Prostate gland (tissue), 2 donors: ENCODE results near the gene POU3F1. TPM values are rescaled to one million over a fixed set of nuclear protein-coding genes. Genes with fewer than 3 reads are reported as not detected.

Source experiments
- DNase-seq: peaks from one replicate; pipeline ENCODE4 v3.0.0-alpha.2; 2019; ENCODE audit warnings: low spot score
- H3K27ac ChIP-seq, 2 donors: fragments of 200-600 bp; sonication (generic); 2 replicates each; pipeline ENCODE4 v1.5.1; 2017 to 2019
- H3K27me3 ChIP-seq: fragments of 200-600 bp; sonication (generic); replicated peaks from 2 replicates; pipeline ENCODE4 v1.5.1; 2019; ENCODE audit not compliant: insufficient read depth
- H3K36me3 ChIP-seq, 2 donors: fragments of 200-600 bp; sonication (generic); 1 replicate in 1 of 2; 2 replicates in 1 of 2; pipeline versions ENCODE4 v1.5.1 to v1.8.1; 2017 to 2019
- H3K4me1 ChIP-seq: fragments of 200-600 bp; sonication (generic); replicated peaks from 2 replicates; pipeline ENCODE4 v1.5.1; 2019
- H3K4me3 ChIP-seq, 2 donors: fragments of 200-600 bp; sonication (generic); 2 replicates each; pipeline ENCODE4 v1.5.1; 2017 to 2019
- H3K9me3 ChIP-seq: fragments of 200-600 bp; sonication (generic); 2 replicates; pipeline ENCODE4 v1.5.1; 2017
- POLR2A ChIP-seq: fragments of 450-650 bp; IDR thresholded peaks from one replicate; pipeline ENCODE4 v1.6.1; 2016; ENCODE audit warnings: antibody characterized with exemption, mild to moderate bottlenecking
- POLR2AphosphoS5 ChIP-seq: sonication (generic); formaldehyde crosslinking; IDR thresholded peaks from one replicate; pipeline ENCODE4 v1.6.1; 2017; ENCODE audit warnings: antibody characterized with exemption
- WGBS: methylation state at CpG from one replicate; pipeline ENCODE4 v1.1.5; 2018; 5-methylcytosine and 5-hydroxymethylcytosine counted together
- intact Hi-C: fragments of 100-400 bp; cut with DNase I; formaldehyde crosslinking; loops from one replicate; pipeline ENCODE4 v1.14.2; 2022
- total RNA-seq, 2 donors: library from RNA; depleted of rRNA; stranded (reverse); fragments of >200 nt; gene quantifications; one replicate each; pipeline ENCODE4 v1.1.0, GENCODE V29; 2016
- TF ChIP-seq, protein P1 (sequence below), 4 experiments: fragments of 200-600 bp in 2 of 4; fragments of 450-650 bp in 2 of 4; sonication (generic) in 2 of 4; IDR thresholded peaks; 1 replicate in 3 of 4; 2 replicates in 1 of 4; pipeline ENCODE4 v1.5.1; 2016 to 2019; ENCODE audit warnings: antibody characterized with exemption in 4 of 4, mild to moderate bottlenecking in 2 of 4, moderate library complexity in 2 of 4

The POU3F1 gene
- total RNA-seq, 2 donors from 2014 or later, result 0.09 to 3.4 TPM

DNA sequence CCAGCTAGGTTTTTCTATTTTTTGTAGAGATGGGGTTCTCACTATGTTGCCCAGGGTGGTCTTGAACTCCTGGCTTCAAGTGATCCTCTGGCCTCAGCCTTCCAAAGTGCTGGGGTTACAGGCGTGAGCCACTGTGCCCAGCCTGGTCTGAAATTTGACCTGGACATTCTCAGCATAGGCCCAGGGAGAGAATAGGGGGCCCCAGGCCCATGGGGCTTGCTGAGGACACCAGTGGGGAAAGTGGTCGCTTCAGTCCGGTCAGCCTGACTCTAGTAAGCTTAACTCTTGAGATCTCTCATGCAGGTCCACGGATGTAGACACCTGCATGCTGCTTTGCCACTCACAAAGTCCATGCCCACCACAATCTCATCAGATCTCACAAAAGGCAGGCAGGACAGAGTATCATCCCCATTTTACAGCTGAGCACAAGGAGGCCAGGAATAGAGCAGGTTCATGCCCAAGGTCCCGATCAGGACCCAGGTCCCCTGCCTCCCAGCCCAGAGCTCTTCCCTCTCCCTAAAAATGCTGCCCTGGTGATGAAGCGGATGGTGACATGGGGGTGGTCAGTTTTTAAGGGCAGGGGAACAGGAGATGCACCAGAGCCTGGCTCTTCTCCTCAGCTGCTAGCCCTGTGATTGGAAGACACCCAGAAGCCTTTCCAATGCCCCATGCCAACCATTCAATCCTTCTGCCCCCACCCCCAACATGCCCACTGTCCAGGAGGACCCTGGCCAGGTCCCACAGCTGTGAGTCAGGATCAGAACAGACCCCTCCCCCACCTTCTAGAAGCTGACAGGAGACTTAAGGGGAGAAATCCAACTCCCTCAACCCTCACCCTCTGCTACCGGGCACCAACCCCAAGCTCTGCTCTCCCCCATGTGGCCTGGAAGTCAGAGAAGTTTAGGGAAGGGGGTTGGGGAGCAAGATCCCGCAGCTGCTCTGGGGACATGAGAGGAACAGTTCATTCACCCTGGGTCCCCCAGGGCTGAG lies 43.0 kb downstream of the POU3F1 start:
- no peaks in the 10 kb centered on the region for H3K4me1 ChIP-seq
- TF ChIP-seq POLR2AphosphoS5, result no peak
- no peak for TF ChIP-seq POLR2A
- TF ChIP-seq, protein P1, sequence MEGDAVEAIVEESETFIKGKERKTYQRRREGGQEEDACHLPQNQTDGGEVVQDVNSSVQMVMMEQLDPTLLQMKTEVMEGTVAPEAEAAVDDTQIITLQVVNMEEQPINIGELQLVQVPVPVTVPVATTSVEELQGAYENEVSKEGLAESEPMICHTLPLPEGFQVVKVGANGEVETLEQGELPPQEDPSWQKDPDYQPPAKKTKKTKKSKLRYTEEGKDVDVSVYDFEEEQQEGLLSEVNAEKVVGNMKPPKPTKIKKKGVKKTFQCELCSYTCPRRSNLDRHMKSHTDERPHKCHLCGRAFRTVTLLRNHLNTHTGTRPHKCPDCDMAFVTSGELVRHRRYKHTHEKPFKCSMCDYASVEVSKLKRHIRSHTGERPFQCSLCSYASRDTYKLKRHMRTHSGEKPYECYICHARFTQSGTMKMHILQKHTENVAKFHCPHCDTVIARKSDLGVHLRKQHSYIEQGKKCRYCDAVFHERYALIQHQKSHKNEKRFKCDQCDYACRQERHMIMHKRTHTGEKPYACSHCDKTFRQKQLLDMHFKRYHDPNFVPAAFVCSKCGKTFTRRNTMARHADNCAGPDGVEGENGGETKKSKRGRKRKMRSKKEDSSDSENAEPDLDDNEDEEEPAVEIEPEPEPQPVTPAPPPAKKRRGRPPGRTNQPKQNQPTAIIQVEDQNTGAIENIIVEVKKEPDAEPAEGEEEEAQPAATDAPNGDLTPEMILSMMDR (IDR thresholded peaks at IDR 0.05), result no peak
- intact Hi-C loops, result no loop called here
- H3K9me3 ChIP-seq, result no peaks in the 10 kb centered on the region
- WGBS, result 71% methylated on average over 8 of the region's 8 CpGs
- DNase-seq, result no peak
- no peaks in the 10 kb centered on the region for H3K36me3 ChIP-seq
- H3K4me3 ChIP-seq, result peak overlapping the region; percentile 57 to 61
- H3K27ac ChIP-seq, result peak overlapping the region; percentile 64 to 71
- H3K27me3 ChIP-seq, result no peaks in the 10 kb centered on the region

DNA sequence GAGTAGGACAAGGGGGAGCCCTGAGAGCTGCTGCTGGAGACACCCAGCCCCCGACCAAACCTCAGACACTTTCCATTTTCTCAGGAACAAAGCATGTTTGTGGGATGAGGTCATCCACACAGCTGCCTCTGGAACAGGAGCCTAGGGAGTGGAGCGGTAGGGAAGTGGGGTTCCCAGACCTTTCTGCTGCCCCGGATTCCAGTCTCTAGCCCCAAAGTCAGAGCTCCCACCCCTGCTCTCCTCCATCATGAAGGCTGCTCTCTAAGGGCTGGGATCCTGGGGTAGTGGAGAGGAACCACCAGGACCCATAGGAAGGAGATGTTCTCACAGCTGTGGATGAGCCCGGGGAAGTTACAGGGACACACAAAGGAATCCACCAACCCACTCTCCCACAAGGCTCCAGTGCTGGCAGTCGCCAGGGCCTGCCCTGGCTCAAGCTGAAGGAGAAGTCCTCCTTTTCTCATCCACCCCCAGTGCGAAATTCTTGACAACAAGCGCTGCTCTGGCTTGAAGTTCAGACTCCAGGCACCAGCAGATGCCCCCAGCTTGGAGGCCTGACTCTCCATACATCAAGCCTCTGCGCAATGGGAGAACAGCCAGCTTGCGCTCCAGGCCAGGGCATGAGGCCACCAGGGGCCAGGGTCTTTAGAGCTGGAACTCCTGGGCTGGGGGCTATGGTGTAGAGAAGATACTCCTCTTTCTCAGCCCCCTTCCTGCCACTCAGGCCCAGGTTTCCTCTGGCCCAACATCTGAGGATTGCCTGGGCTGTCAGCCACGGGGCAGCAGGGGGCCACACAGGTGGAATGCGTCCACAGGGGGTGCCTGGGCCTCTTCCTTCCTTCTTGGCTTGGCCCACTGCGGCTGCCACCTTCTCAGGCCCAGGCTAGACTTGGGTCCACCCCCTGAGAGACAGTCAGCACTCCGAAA lies 45.8 kb downstream of the POU3F1 start:
- no peaks in the 10 kb centered on the region for H3K4me1 ChIP-seq
- 35% methylated on average over 13 of the region's 13 CpGs for WGBS
- H3K36me3 ChIP-seq, result no peaks in the 10 kb centered on the region
- H3K27me3 ChIP-seq, result no peaks in the 10 kb centered on the region
- no peak overlapping the region for H3K4me3 ChIP-seq
- peak overlapping the region; percentile 75 for H3K27ac ChIP-seq
- no peak for DNase-seq
- no peaks in the 10 kb centered on the region for H3K9me3 ChIP-seq
- intact Hi-C loops, result no loop called here
- TF ChIP-seq POLR2AphosphoS5, result no peak
- TF ChIP-seq, protein P1 (IDR thresholded peaks at IDR 0.05), result no peak
- TF ChIP-seq POLR2A, result no peak

DNA sequence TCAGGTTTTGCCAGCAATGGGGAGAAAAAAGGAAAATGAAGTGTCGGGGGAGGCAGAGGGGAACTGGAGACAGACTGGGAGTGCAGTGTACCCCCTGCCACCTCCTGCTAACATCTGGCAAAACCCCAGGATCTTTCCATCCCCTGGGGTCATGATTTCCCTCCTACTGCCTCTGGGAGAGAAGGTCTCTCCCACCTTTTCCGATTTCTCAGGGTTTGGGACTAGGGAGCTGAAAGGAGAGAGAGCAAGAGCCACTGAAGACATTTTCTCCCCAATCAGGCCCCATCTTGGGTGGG lies 46.4 kb downstream of the POU3F1 start:
- no peaks in the 10 kb centered on the region for H3K27me3 ChIP-seq
- H3K27ac ChIP-seq, result peak overlapping the region; percentile 75
- TF ChIP-seq POLR2A, result no peak
- TF ChIP-seq, protein P1 (IDR thresholded peaks at IDR 0.05), result no peak
- no peaks in the 10 kb centered on the region for H3K36me3 ChIP-seq
- WGBS, result 65% methylated on average over 2 of the region's 2 CpGs
- no peak overlapping the region for H3K4me3 ChIP-seq
- H3K9me3 ChIP-seq, result no peaks in the 10 kb centered on the region
- H3K4me1 ChIP-seq, result no peaks in the 10 kb centered on the region
- intact Hi-C loops, result no loop called here
- DNase-seq, result no peak

DNA sequence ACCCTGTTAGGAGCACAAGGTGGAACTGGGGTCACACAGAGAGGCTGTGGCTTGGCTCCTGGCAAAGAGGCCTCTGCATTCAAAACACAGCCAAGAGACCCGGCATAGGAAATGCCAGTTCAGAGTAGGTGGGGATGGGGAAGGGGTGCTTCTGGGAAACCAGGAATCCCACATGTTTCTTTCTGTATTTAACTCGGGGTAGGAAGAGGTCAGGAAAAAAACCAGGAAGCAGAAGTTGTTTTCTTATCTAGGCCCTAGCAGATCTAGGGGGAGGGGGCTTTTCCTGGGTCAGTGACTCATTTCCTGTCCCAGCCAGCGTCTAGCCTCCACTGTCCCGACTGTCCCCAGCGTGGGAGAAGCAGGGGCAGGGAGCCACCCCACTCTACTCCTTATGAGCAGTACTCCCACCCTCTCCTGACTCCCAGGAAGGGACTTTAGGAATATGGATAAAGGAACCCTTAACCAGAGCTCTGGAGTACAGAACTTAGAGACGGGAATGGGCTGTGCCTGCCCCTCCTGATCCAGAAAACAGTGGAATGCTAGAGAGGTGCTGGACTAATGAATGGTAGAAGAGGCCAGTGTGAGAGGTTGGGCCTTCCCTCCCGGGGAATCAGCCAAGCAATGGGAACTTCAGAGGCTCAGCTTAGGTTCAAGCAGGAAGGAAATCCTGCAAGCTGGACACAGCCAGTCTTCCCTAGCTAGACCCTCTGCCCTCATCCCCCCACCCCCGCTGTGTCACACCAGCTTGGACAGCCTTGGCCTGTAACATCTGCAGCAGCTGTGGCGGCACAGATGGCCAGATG lies 47.0 kb downstream of the POU3F1 start:
- intact Hi-C loops, result no loop called here
- H3K27me3 ChIP-seq, result no peaks in the 10 kb centered on the region
- H3K4me1 ChIP-seq, result no peaks in the 10 kb centered on the region
- TF ChIP-seq, protein P1 (IDR thresholded peaks at IDR 0.05), result no peak
- TF ChIP-seq POLR2A (no peak), POLR2AphosphoS5 (no peak)
- H3K36me3 ChIP-seq, result no peaks in the 10 kb centered on the region
- 27% methylated on average over 9 of the region's 9 CpGs for WGBS
- H3K4me3 ChIP-seq, result no peak overlapping the region
- H3K27ac ChIP-seq, result peak overlapping the region; percentile 75
- H3K9me3 ChIP-seq, result no peaks in the 10 kb centered on the region
- DNase-seq, result no peak
